GM19395 (cell line): ENCODE measurements around the gene DONSON.
A peak's percentile ranks its signal among the peaks of the same experiment; 100 is the strongest.

Source experiments
- ATAC-seq: cut with Tn5 transposase; IDR thresholded peaks from one replicate; pipeline ENCODE4 v1.9.1; 2021; ENCODE audit warnings: mild to moderate bottlenecking, moderate library complexity; ENCODE audit not compliant: unreplicated experiment

Gene DONSON

DNA sequence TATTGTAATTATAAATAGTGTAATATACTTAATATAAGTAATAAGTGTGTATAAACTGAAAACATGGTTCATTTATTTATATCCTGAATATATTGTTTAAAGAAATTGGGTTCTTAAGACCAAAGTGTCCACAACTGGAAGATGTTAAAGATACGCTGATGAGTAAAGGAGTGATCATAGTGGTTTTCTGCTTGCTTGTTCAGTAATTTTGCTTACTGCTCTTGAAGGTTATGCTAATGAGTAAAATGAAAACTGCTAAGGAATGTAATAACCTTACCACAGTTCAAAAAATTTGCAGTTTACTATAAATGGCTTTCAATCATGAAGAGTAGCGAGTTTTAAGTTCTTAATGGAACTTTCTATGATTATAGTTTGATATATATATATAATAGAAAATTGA is 22.0 kb downstream of the DONSON start:
- ATAC-seq, result no peak

- ATAC-seq, result no peak
Measured at GRCh38 chr21:33562389-33562788, 26.1 kb downstream of the DONSON start.

DNA sequence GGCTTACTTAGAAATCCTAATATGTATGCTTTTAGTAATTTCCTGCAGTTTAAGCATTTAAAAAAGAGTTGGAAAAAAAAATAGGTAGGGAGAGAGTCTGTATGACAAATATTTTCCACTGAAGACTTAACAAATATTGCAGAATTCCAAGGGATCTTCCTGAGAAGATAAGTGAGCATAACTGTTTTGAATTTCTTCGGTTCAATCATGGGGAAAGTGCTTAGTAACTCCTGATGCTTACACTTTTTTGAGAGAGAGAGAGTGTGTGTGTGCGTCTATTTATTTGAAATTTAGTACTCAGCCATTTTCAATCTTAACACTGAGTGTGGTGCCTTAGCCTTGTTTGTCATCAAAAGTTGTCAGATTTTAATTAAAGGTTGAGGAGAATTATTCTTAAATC is 27.1 kb downstream of the DONSON start:
- no peak for ATAC-seq

GRCh38 chr21:33560965-33561364 is 27.5 kb downstream of the DONSON start:
- no peak for ATAC-seq

DNA sequence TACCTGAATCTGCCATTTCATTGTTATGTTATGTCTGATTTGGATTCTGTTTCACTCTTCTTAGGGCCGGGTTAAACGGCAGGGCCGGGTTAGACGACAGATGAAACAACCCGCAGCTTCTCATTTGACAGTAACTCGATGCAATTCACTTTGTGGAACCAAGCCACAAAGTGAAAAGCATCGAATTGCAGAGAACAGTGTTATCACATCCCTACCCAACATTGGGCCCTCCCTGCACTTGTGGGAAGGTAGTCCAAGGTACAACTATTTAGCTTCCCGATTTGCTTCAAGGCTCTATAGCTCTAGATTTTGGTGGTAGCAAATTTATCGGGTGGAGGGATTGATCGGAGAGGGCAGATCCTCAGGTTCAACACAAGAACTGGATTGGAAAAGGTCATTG is 28.7 kb downstream of the DONSON start:
- no peak for ATAC-seq

DNA sequence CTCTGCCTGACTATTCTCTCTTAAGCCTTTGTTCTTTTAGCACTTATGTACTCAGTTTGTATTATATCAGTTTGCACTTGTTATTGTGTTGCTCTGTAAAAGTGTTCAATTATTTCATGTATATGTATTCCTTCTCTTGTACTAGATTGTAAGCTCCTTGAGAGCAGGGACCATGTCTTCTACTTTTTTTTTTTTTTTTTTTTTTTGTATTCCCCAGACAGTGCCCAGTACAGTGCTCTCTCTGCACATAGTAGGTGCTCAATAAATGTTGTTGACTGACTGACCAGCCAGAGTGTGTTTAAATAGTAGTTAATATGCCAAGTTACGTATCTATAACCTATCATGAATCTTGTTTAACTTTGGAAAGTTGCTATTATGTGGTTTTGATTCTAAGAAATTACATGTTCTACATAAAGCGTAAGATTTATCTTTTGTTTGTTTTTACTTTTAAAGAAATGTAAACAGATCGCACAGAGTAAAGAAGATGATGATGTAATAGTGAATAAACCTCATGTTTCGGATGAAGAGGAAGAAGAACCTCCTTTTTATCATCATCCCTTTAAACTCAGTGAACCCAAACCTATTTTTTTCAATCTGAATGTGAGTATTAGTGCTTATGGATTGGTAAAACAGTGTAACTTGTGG is 29.6 kb downstream of the DONSON start:
- no peak for ATAC-seq

DNA sequence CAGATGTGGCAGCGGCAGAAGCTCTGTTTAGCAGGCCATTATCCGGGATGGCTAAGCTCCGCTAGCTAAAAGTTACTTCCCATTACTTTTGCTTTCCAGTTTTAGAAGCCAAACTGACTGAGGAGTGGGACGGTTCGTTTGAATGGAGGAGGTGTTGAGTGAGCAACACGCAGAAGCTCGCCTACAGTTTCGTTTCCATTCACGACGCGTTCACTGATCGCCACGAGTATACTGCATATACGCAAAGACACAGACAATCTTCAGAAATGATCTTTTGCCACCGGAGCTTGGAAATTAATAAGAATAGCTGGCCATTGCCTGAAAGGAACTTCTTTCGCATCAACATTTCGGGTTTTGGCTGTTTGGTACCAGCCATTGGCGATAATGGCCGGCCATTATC is 31.0 kb downstream of the DONSON start:
- ATAC-seq, result no peak

DNA sequence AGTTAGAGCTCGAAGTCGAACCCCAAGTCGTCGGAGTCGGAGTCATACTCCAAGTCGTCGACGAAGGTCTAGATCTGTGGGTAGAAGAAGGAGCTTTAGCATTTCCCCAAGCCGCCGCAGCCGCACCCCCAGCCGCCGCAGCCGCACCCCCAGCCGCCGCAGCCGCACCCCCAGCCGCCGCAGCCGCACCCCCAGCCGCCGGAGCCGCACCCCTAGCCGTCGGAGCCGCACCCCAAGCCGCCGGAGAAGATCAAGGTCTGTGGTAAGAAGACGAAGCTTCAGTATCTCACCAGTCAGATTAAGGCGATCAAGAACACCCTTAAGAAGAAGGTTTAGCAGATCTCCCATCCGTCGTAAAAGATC is 33.5 kb downstream of the DONSON start:
- no peak for ATAC-seq

DNA sequence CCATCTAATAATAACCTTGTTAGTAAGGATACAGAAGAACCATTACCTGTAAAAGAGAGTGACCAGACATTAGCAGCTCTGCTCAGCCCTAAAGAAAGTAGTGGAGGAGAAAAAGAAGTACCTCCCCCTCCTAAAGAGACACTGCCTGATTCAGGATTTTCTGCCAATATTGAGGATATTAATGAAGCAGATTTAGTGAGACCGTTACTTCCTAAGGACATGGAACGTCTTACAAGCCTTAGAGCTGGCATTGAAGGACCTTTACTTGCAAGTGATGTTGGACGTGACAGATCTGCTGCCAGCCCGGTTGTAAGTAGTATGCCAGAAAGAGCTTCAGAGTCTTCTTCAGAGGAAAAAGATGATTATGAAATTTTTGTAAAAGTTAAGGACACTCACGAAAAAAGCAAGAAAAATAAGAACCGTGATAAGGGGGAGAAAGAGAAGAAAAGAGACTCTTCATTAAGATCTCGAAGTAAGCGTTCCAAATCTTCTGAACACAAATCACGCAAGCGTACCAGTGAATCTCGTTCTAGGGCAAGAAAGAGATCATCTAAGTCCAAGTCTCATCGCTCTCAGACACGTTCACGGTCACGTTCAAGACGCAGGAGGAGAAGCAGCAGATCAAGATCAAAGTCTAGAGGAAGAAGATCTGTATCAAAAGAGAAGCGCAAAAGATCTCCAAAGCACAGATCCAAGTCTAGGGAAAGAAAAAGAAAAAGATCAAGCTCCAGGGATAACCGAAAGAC is 34.1 kb downstream of the DONSON start:
- no peak for ATAC-seq

- ATAC-seq, result no peak
Measured at GRCh38 chr21:33552999-33553598, 35.4 kb downstream of the DONSON start.

GRCh38 chr21:33552093-33552998 is 36.1 kb downstream of the DONSON start:
- ATAC-seq, result no peak

GRCh38 chr21:33551664-33552063 is 36.8 kb downstream of the DONSON start:
- ATAC-seq, result no peak

DNA sequence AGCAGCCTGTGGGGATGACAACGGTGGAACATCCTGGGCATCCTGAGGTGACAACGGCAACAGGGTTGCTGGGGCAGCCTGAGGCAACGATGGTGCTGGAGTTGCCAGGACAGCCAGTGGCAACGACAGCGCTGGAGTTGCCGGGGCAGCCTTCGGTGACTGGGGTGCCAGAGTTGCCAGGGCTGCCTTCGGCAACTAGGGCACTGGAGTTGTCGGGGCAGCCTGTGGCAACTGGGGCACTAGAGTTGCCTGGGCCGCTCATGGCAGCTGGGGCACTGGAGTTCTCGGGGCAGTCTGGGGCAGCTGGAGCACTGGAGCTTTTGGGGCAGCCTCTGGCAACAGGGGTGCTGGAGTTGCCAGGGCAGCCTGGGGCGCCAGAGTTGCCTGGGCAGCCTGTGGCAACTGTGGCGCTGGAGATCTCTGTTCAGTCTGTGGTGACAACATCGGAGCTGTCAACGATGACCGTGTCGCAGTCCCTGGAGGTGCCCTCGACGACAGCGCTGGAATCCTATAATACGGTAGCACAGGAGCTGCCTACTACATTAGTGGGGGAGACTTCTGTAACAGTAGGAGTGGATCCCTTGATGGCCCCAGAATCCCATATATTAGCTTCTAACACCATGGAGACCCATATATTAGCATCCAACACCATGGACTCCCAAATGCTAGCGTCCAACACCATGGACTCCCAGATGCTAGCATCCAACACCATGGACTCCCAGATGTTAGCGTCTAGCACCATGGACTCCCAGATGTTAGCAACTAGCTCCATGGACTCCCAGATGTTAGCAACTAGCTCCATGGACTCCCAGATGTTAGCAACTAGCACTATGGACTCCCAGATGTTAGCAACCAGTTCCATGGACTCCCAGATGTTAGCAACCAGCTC is 37.5 kb downstream of the DONSON start:
- no peak for ATAC-seq

GRCh38 chr21:33549848-33550771 is 38.4 kb downstream of the DONSON start:
- no peak for ATAC-seq

- ATAC-seq, result no peak
Measured at GRCh38 chr21:33546086-33546485, 42.4 kb downstream of the DONSON start.

GRCh38 chr21:33544451-33545195 is 43.9 kb downstream of the DONSON start:
- ATAC-seq, result no peak

DNA sequence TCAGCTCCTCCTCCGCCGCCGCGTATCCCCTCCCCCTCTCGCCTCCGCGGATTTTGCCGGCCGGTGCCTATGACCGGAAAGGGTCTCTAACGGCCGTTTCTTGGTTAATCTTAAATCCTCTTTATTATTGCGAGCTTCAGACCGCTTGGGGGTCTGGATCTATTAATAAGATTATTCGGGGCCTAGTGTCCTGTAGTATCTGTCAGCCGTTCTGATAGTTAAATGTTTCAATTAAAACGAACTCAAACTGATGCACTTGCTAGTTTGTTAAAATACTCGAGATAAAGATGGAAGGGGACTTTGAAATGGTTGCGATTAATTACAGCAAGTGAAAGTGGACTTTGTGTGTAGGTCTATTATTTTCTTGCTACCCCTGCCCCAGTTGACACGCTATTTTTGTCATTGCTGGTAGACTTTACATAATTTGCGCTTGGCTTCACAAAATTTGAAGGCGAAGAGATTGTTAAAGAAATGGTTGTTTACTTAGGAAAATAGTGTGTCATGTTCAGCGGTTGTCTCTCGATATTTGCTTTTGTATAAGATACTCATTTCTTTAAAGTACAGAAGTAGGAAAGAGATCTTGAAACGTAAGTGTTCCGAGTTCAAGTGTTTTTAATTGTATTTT is 44.9 kb downstream of the DONSON start:
- peak; percentile 23 for ATAC-seq
